RCC 7860 (cell line): ENCODE data around the gene PLSCR1.
"Not testable (repeated sequence)": the region's sequence is repeated elsewhere in the genome, so short reads cannot be mapped to it uniquely, and the experiment has no call there.

Experiments
- DNase-seq: peaks from one replicate; pipeline ENCODE4 v3.0.0-alpha.2; 2015; ENCODE audit warnings: low spot score
- FAIRE-seq: peaks from 2 replicates; lab custom pipeline; 2012; peaks lifted over from hg19 to GRCh38; lab: Jason Lieb, UNC

PLSCR1 gene

GRCh38 chr3:146485297-146485696 lies 59.1 kb downstream of the PLSCR1 start:
- FAIRE-seq (no peak), DNase-seq (no peak)

GRCh38 chr3:146476094-146476740 lies 68.2 kb downstream of the PLSCR1 start:
- DNase-seq (no peak), FAIRE-seq (no peak)

- DNase-seq, FAIRE-seq: not testable (repeated sequence)
These were observed 69.4 kb downstream of the PLSCR1 start for GRCh38 chr3:146474976-146475375.

- DNase-seq, result no peak
- no peak for FAIRE-seq
These were observed 70.7 kb downstream of the PLSCR1 start for GRCh38 chr3:146473726-146474125.

GRCh38 chr3:146472611-146473010 lies 71.8 kb downstream of the PLSCR1 start:
- no peak for DNase-seq
- FAIRE-seq, result no peak

GRCh38 chr3:146471012-146471411 lies 73.4 kb downstream of the PLSCR1 start:
- DNase-seq (no peak), FAIRE-seq (no peak)

GRCh38 chr3:146470425-146470990 lies 73.9 kb downstream of the PLSCR1 start:
- FAIRE-seq (no peak), DNase-seq (no peak)

GRCh38 chr3:146469150-146470017 lies 75.0 kb downstream of the PLSCR1 start, which contains the start of gene PLSCR2:
PLSCR2 (minus strand) TSS chr3:146469561; CDS start chr3:146459904, 9,657 bp downstream.
- no peak for DNase-seq
- no peak for FAIRE-seq

- FAIRE-seq (no peak), DNase-seq (no peak)
These were observed 75.7 kb downstream of the PLSCR1 start for GRCh38 chr3:146468671-146469149.

- DNase-seq (no peak), FAIRE-seq (no peak)
These were observed 76.2 kb downstream of the PLSCR1 start for GRCh38 chr3:146468234-146468633.

- FAIRE-seq (no peak), DNase-seq (no peak)
These were observed 77.8 kb downstream of the PLSCR1 start for GRCh38 chr3:146466604-146467003.

- FAIRE-seq (no peak), DNase-seq (no peak)
These were observed 78.5 kb downstream of the PLSCR1 start for GRCh38 chr3:146465693-146466465.
